HepG2 (cell line): ENCODE data around the gene NGFR. TPM values are rescaled to one million over a fixed set of nuclear protein-coding genes. Genes with fewer than 3 reads are reported as not detected.

Experiments
- ATAC-seq: fragments of 200-7000 bp; cut with Tn5 transposase; 3 replicates; pipeline ENCODE4 v1.9.1; 2020; ENCODE audit warnings: mild to moderate bottlenecking, moderate library complexity
- BruUV-seq: library from RNA; stranded (reverse); fragments of 400-500 nt; replicated peaks from 2 replicates; lab custom pipeline; 2021; lab: Mats Ljungman, UMichigan
- CTCF ChIA-PET: fragments of 300-600 bp; formaldehyde crosslinking; extraction: SDS; loops from one replicate; lab custom pipeline; 2021; ENCODE audit warnings: low total read pairs, inconsistent platforms, low intra/inter-chr PET ratio; lab: Yijun Ruan, JAX
- POLR2A ChIA-PET: fragments of 350-600 bp; sonication (Branson Sonifier 250); formaldehyde crosslinking; loops from one replicate; lab custom pipeline; 2020; ENCODE audit warnings: antibody characterized with exemption, inconsistent platforms; lab: Yijun Ruan, JAX
- DNase-seq: peaks from one replicate; pipeline ENCODE4 v3.0.0-alpha.2; 2015; ENCODE audit warnings: low spot score
- FAIRE-seq: peaks from 3 replicates; lab custom pipeline; 2011; peaks lifted over from hg19 to GRCh38; lab: Jason Lieb, UNC
- H2AFZ ChIP-seq: one replicate; pipeline ENCODE4 v1.6.1; 2011; ENCODE audit warnings: low read length, inconsistent platforms
- H3K27ac ChIP-seq: fragments of 300-600 bp; 3 replicates; pipeline ENCODE4 v1.8.0; 2011; ENCODE audit warnings: mixed run types, mild to moderate bottlenecking, mixed read lengths, low read length, inconsistent platforms; ENCODE audit not compliant: insufficient read depth; ENCODE audit errors: extremely low read length
- H3K27me3 ChIP-seq, 2 experiments: fragments of 200-600 bp in 1 of 2; 2 replicates in 1 of 2; 3 replicates in 1 of 2; pipeline versions ENCODE4 v1.6.0 to v1.8.0; 2011; ENCODE audit warnings: low read length in 2 of 2, mild to moderate bottlenecking in 2 of 2, moderate library complexity in 2 of 2, inconsistent platforms in 1 of 2; ENCODE audit not compliant: insufficient read depth in 2 of 2, control insufficient read depth in 1 of 2
- H3K36me3 ChIP-seq, 2 experiments: fragments of 200-600 bp in 1 of 2; replicated peaks in 1 of 2; 2 replicates in 1 of 2; 3 replicates in 1 of 2; pipeline versions ENCODE4 v1.5.1 to v1.8.0; 2011; ENCODE audit warnings: low read length in 2 of 2, inconsistent platforms in 1 of 2; ENCODE audit not compliant: insufficient read depth in 2 of 2, control insufficient read depth in 1 of 2
- H3K4me1 ChIP-seq: 2 replicates; pipeline ENCODE4 v1.5.1; 2012; ENCODE audit warnings: low read length, inconsistent platforms; ENCODE audit not compliant: insufficient read depth
- H3K4me2 ChIP-seq: 2 replicates; pipeline ENCODE4 v1.6.0; 2011; ENCODE audit warnings: low read depth, low read length, inconsistent platforms
- H3K4me3 ChIP-seq, 3 experiments: fragments of 200-600 bp in 1 of 3; sonication (generic), shearing (Covaris generic) in 1 of 3; replicated peaks in 1 of 3; 2 replicates each; pipeline ENCODE4 v1.5.1; 2011 to 2016; ENCODE audit warnings: low read length in 3 of 3, inconsistent platforms in 2 of 3, low read depth in 2 of 3, mild to moderate bottlenecking in 2 of 3, control low read depth in 1 of 3, mixed read lengths in 1 of 3; ENCODE audit not compliant: insufficient read depth in 1 of 3
- H3K79me2 ChIP-seq: one replicate; pipeline ENCODE4 v1.6.1; 2011; ENCODE audit warnings: low read length, inconsistent platforms; ENCODE audit not compliant: insufficient read depth
- H3K9ac ChIP-seq: 2 replicates; pipeline ENCODE4 v1.6.0; 2011; ENCODE audit warnings: mild to moderate bottlenecking, low read depth, low read length, inconsistent platforms; ENCODE audit not compliant: insufficient read depth
- H3K9me3 ChIP-seq: 2 replicates; pipeline ENCODE4 v1.5.1; 2012; ENCODE audit warnings: mild to moderate bottlenecking, low read length
- H4K20me1 ChIP-seq: 2 replicates; pipeline ENCODE4 v1.6.0; 2011; ENCODE audit warnings: inconsistent platforms, mild to moderate bottlenecking, low read length, moderate library complexity; ENCODE audit not compliant: insufficient read depth
- BCL6 ChIP-seq: IDR thresholded peaks from 2 replicates; pipeline ENCODE4 v1.6.1; 2016; ENCODE audit warnings: missing genetic modification reagents, missing compliant biosample characterization
- FOSL2 ChIP-seq: sonication (generic); formaldehyde crosslinking; IDR thresholded peaks from 2 replicates; pipeline ENCODE4 v1.4.0; 2020; ENCODE audit warnings: missing genetic modification reagents
- GZF1 ChIP-seq: sonication (generic); formaldehyde crosslinking; IDR thresholded peaks from 2 replicates; pipeline ENCODE4 v1.5.1; 2020; ENCODE audit warnings: mild to moderate bottlenecking, missing genetic modification reagents
- NR2F6 ChIP-seq, 2 experiments: IDR thresholded peaks; 2 replicates each; pipeline ENCODE4 v1.6.1; 2016; ENCODE audit warnings: antibody characterized with exemption in 1 of 2, mild to moderate bottlenecking in 1 of 2
- TEAD3 ChIP-seq: optimal IDR thresholded peaks from 2 replicates; pipeline ENCODE3; 2016; ENCODE audit warnings: borderline replicate concordance
- THAP11 ChIP-seq: IDR thresholded peaks from 2 replicates; pipeline ENCODE4 v1.6.1; 2016; ENCODE audit warnings: missing biosample characterization, missing genetic modification reagents
- ZBTB3 ChIP-seq: sonication (generic); formaldehyde crosslinking; IDR thresholded peaks from 2 replicates; pipeline ENCODE4 v1.4.0; 2020; ENCODE audit warnings: low read depth, mild to moderate bottlenecking, moderate library complexity, missing genetic modification reagents, borderline replicate concordance
- ZNF17 ChIP-seq: sonication (generic); formaldehyde crosslinking; IDR thresholded peaks from 2 replicates; pipeline ENCODE4 v1.5.0; 2020; ENCODE audit warnings: mild to moderate bottlenecking, missing genetic modification reagents
- ZNF496 ChIP-seq: sonication (generic); formaldehyde crosslinking; IDR thresholded peaks from 2 replicates; pipeline ENCODE4 v1.8.1; 2023; ENCODE audit warnings: mild to moderate bottlenecking, moderate library complexity, missing genetic modification reagents; ENCODE audit not compliant: insufficient replicate concordance
- ZNF543 ChIP-seq: sonication (generic); formaldehyde crosslinking; IDR thresholded peaks from 2 replicates; pipeline ENCODE4 v1.4.0; 2020; ENCODE audit warnings: mild to moderate bottlenecking, missing genetic modification reagents
- ZNF577 ChIP-seq: sonication (generic); formaldehyde crosslinking; IDR thresholded peaks from 2 replicates; pipeline ENCODE4 v1.4.0; 2020; ENCODE audit warnings: mild to moderate bottlenecking, low read depth, missing genetic modification reagents, borderline replicate concordance
- WGBS: methylation state at CpG from one replicate; pipeline ENCODE4 v1.1.6; 2017; ENCODE audit warnings: low lambda C conversion rate; 5-methylcytosine and 5-hydroxymethylcytosine counted together
- in situ Hi-C: cut with HindIII; loops from 2 replicates; pipeline ENCODE4 v1.10.0; 2017; ENCODE audit warnings: low pct_unique_long_range_greater_than_20kb; ENCODE audit not compliant: extremely low pct_ligation_motif_present
- intact Hi-C: fragments of 100-400 bp; cut with micrococcal nuclease; formaldehyde crosslinking; loops from one replicate; pipeline ENCODE4 v1.10.0; 2022; ENCODE audit not compliant: unreplicated experiment
- polyA plus RNA-seq, 8 experiments: library from polyadenylated mRNA; depleted of rRNA in 3 of 8; stranded (reverse) in 7 of 8; unstranded in 1 of 8; fragments of >200 nt; fragmentation: Illumina TruSeq in 4 of 8; extraction: Trizol in 4 of 8; gene quantifications; 2 replicates each; pipeline versions ENCODE4 v1.2.1 to v1.2.3, GENCODE V29; 2011 to 2016; ENCODE audit warnings: low read depth in 4 of 8, missing spikeins in 1 of 8, mixed read lengths in 1 of 8; ENCODE audit not compliant: insufficient read depth in 1 of 8
- total RNA-seq, 5 experiments: library from RNA; depleted of rRNA; stranded (reverse); fragments of >200 nt; fragmentation: Illumina TruSeq; extraction: Trizol; gene quantifications; 2 replicates each; pipeline ENCODE4 v1.2.3, GENCODE V29; 2016; ENCODE audit warnings: low read depth in 1 of 5
- TF ChIP-seq, protein P1 (sequence below): sonication (generic); formaldehyde crosslinking; IDR thresholded peaks from 2 replicates; pipeline ENCODE4 v1.4.0; 2020; ENCODE audit warnings: missing genetic modification reagents
- TF ChIP-seq, protein P2 (sequence below): sonication (generic); formaldehyde crosslinking; IDR thresholded peaks from 2 replicates; pipeline ENCODE4 v1.4.0; 2020; ENCODE audit warnings: missing genetic modification reagents, borderline replicate concordance
- TF ChIP-seq, protein P3 (sequence below): sonication (generic); formaldehyde crosslinking; IDR thresholded peaks from 2 replicates; pipeline ENCODE4 v1.4.0; 2020; ENCODE audit warnings: low read depth, missing genetic modification reagents

Gene NGFR
- total and polyA plus RNA-seq, 2 of the 13 experiments (the other 11 are each of a cell fraction or from before 2014, with no cell fraction given): 1.1 to 1.8 TPM

DNA sequence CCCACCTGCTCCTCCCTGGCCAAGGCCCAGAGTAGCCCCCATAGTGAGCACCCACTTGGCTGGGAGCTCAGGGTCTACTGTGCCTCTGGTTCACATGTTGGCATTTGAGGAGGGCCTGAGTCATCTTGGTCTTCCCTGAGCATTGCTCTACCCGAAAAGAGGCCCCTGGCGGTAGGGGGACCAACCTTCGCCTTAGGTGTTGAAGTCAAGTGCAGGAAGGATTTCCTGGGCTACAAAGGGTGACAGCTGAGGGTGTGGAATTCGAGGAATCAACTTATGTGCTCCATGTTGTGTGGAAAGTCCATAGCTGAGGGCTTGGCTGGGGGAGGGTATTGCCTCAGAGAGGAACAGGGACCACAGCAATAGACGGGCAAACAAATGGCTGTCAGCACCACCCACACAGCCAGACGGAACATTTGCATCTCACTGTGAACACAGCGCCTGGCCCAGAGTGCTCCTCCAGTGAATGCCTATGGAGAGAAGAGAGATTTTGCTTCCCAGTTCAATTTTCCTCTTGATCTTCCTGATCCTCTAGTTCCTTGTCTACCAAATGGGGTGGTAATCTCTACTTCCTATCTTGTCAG, 35.6 kb upstream of the NGFR start:
- in situ Hi-C loops (no loop called here), intact Hi-C loops (loop anchor here (5.0 kb wide), 1 partner anchor 52 kb away; no protein-coding TSS in a partner anchor)
- no peaks in the 10 kb centered on the region for H4K20me1 ChIP-seq
- H3K27me3 ChIP-seq: peaks cover 21 to 77% of the 10 kb centered on the region in 2 experiments
- H3K4me1 ChIP-seq: peaks cover 31% of the 10 kb centered on the region
- peak overlapping the region; percentile 4; the same call in 1 of the 2 replicates for H3K4me2 ChIP-seq
- ChIA-PET CTCF (no interaction called here), POLR2A (no interaction called here)
- WGBS: 2% methylated on average over 7 of the region's 7 CpGs
- no TSS peak for BruUV-seq
- no peak overlapping the region for H3K4me3 ChIP-seq
- no peak overlapping the region for H3K27ac ChIP-seq
- H3K9ac ChIP-seq: no peak overlapping the region
- no peaks in the 10 kb centered on the region for H3K79me2 ChIP-seq
- ATAC-seq: peak; percentile 46
- H3K9me3 ChIP-seq: peaks cover 8% of the 10 kb centered on the region; the same call in 1 of the 2 replicates
- no peaks in the 10 kb centered on the region for H3K36me3 ChIP-seq
- FAIRE-seq: peak; percentile 63
- DNase-seq: peak; percentile 57
- H2AFZ ChIP-seq: no peak overlapping the region
- TF ChIP-seq NR2F6 (IDR thresholded peaks at IDR 0.05) (no peak), NR2F6 (CRISPR knock-in tag; IDR thresholded peaks at IDR 0.05) (no peak), TEAD3 (peak; percentile 32), ZNF17 (no peak), THAP11 (no peak), ZBTB3 (CRISPR knock-in tag) (no peak), FOSL2 (CRISPR knock-in tag) (0 out of 2 replicates have a peak, but pooled peaks have one; percentile 8), ZNF543 (CRISPR knock-in tag) (no peak), ZNF577 (CRISPR knock-in tag) (no peak), BCL6 (CRISPR knock-in tag) (peak; percentile 86), GZF1 (CRISPR knock-in tag) (no peak), ZNF496 (no peak)
- TF ChIP-seq, protein P1, sequence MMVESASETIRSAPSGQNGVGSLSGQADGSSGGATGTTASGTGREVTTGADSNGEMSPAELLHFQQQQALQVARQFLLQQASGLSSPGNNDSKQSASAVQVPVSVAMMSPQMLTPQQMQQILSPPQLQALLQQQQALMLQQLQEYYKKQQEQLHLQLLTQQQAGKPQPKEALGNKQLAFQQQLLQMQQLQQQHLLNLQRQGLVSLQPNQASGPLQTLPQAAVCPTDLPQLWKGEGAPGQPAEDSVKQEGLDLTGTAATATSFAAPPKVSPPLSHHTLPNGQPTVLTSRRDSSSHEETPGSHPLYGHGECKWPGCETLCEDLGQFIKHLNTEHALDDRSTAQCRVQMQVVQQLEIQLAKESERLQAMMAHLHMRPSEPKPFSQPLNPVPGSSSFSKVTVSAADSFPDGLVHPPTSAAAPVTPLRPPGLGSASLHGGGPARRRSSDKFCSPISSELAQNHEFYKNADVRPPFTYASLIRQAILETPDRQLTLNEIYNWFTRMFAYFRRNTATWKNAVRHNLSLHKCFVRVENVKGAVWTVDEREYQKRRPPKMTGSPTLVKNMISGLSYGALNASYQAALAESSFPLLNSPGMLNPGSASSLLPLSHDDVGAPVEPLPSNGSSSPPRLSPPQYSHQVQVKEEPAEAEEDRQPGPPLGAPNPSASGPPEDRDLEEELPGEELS (CRISPR knock-in tag): 0 out of 2 replicates have a peak, but pooled peaks have one; percentile 8
- TF ChIP-seq, protein P2, sequence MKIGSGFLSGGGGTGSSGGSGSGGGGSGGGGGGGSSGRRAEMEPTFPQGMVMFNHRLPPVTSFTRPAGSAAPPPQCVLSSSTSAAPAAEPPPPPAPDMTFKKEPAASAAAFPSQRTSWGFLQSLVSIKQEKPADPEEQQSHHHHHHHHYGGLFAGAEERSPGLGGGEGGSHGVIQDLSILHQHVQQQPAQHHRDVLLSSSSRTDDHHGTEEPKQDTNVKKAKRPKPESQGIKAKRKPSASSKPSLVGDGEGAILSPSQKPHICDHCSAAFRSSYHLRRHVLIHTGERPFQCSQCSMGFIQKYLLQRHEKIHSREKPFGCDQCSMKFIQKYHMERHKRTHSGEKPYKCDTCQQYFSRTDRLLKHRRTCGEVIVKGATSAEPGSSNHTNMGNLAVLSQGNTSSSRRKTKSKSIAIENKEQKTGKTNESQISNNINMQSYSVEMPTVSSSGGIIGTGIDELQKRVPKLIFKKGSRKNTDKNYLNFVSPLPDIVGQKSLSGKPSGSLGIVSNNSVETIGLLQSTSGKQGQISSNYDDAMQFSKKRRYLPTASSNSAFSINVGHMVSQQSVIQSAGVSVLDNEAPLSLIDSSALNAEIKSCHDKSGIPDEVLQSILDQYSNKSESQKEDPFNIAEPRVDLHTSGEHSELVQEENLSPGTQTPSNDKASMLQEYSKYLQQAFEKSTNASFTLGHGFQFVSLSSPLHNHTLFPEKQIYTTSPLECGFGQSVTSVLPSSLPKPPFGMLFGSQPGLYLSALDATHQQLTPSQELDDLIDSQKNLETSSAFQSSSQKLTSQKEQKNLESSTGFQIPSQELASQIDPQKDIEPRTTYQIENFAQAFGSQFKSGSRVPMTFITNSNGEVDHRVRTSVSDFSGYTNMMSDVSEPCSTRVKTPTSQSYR (CRISPR knock-in tag): 0 out of 2 replicates have a peak, but pooled peaks have one; percentile 26
- TF ChIP-seq, protein P3, sequence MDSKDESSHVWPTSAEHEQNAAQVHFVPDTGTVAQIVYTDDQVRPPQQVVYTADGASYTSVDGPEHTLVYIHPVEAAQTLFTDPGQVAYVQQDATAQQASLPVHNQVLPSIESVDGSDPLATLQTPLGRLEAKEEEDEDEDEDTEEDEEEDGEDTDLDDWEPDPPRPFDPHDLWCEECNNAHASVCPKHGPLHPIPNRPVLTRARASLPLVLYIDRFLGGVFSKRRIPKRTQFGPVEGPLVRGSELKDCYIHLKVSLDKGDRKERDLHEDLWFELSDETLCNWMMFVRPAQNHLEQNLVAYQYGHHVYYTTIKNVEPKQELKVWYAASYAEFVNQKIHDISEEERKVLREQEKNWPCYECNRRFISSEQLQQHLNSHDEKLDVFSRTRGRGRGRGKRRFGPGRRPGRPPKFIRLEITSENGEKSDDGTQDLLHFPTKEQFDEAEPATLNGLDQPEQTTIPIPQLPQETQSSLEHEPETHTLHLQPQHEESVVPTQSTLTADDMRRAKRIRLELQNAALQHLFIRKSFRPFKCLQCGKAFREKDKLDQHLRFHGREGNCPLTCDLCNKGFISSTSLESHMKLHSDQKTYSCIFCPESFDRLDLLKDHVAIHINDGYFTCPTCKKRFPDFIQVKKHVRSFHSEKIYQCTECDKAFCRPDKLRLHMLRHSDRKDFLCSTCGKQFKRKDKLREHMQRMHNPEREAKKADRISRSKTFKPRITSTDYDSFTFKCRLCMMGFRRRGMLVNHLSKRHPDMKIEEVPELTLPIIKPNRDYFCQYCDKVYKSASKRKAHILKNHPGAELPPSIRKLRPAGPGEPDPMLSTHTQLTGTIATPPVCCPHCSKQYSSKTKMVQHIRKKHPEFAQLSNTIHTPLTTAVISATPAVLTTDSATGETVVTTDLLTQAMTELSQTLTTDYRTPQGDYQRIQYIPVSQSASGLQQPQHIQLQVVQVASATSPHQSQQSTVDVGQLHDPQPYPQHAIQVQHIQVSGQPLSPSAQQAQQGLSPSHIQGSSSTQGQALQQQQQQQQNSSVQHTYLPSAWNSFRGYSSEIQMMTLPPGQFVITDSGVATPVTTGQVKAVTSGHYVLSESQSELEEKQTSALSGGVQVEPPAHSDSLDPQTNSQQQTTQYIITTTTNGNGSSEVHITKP (CRISPR knock-in tag): no peak
